ENCODE measurements around the gene PIP5K1B. TPM values are rescaled to one million over a fixed set of nuclear protein-coding genes. Genes with fewer than 3 reads are reported as not detected.

The PIP5K1B gene
- polyA plus RNA-seq, 1 donor (not counting 4 experiments of a cell fraction or from before 2014, with no cell fraction given): not detected

GRCh38 chr9:68942790-68943189, 237.8 kb downstream of the PIP5K1B start:
- TF ChIP-seq CTCF (optimal IDR thresholded peaks at IDR 0.05 in 1 of 3, IDR thresholded peaks at IDR 0.05 in 1 of 3, conservative IDR thresholded peaks at IDR 0.05 in 1 of 3; ENCODE audit: extremely low read depth in 1 of 3, insufficient read depth in 2 of 3, low read length in 3 of 3) (no peak), EZH2 (IDR thresholded peaks at IDR 0.05; ENCODE audit: low read length) (no peak)
- no peak overlapping the region for H2AFZ ChIP-seq (ENCODE audit: control insufficient read depth, low read length)
- H3K4me2 ChIP-seq (ENCODE audit: control insufficient read depth, extremely low read depth, insufficient read depth, low read depth, low read length): no peak overlapping the region
- no peak overlapping the region for H3K4me3 ChIP-seq (ENCODE audit: control insufficient read depth in 2 of 3, extremely low read depth in 1 of 3, insufficient read depth in 2 of 3, low read depth in 1 of 3, low read length in 3 of 3)
- H4K20me1 ChIP-seq (ENCODE audit: control insufficient read depth, extremely low read depth, insufficient read depth, low read length): no peaks in the 10 kb centered on the region
- H3K9me1 ChIP-seq (ENCODE audit: control insufficient read depth, extremely low read depth, insufficient read depth, low read length): no peaks in the 10 kb centered on the region
- H3K79me2 ChIP-seq (ENCODE audit: control insufficient read depth, insufficient read depth, low read length): no peaks in the 10 kb centered on the region
- FAIRE-seq (no peak), DNase-seq (ENCODE audit: low read depth, low spot score) (no peak)
- H3K36me3 ChIP-seq (ENCODE audit: control insufficient read depth in 2 of 2, extremely low read depth in 1 of 2, insufficient read depth in 2 of 2, low read length in 2 of 2): no peaks in the 10 kb centered on the region
- dilution Hi-C loops (cut with MboI; ENCODE audit: extremely low pct_ligation_motif_present, low sequenced_read_pairs): no loop called here
- no peaks in the 10 kb centered on the region for H3K27me3 ChIP-seq (ENCODE audit: control insufficient read depth, extremely low read depth, insufficient read depth, low read length)
- H3K4me1 ChIP-seq (ENCODE audit: control insufficient read depth, extremely low read depth, insufficient read depth, low read length): no peaks in the 10 kb centered on the region
- no peak overlapping the region for H3K27ac ChIP-seq (ENCODE audit: control insufficient read depth, insufficient read depth, low read length)
- no peak overlapping the region for H3K9ac ChIP-seq (ENCODE audit: control insufficient read depth, extremely low read depth, insufficient read depth, low read length)
- H3K9me3 ChIP-seq (ENCODE audit: control insufficient read depth, low read depth, low read length): no peaks in the 10 kb centered on the region

DNA sequence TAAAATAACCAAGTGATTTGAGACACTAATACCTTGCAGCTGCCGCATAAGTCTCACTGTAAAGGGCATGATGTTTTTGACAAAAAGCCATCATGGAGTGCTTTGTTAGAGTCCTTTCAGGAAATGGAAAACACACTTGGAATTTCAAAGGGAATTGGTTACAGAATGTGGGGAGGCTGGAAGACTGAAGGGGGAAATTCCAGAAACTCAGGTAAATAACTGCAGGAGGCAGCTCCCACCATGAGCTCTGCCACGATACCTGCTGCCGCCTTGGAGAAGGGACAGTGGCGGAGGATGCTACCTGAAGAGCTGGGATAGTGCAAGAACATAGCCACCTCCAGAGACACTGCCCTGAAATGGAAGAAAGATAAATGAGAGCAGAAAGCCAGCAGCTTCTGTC, 242.0 kb downstream of the PIP5K1B start:
- H3K9me3 ChIP-seq (ENCODE audit: control insufficient read depth, low read depth, low read length): no peaks in the 10 kb centered on the region
- no peak for FAIRE-seq
- no peak overlapping the region for H3K4me2 ChIP-seq (ENCODE audit: control insufficient read depth, extremely low read depth, insufficient read depth, low read depth, low read length)
- H3K9me1 ChIP-seq (ENCODE audit: control insufficient read depth, extremely low read depth, insufficient read depth, low read length): no peaks in the 10 kb centered on the region
- H3K9ac ChIP-seq (ENCODE audit: control insufficient read depth, extremely low read depth, insufficient read depth, low read length): no peak overlapping the region
- no peak overlapping the region for H2AFZ ChIP-seq (ENCODE audit: control insufficient read depth, low read length)
- no peak overlapping the region for H3K27ac ChIP-seq (ENCODE audit: control insufficient read depth, insufficient read depth, low read length)
- TF ChIP-seq EZH2 (IDR thresholded peaks at IDR 0.05; ENCODE audit: low read length) (no peak), CTCF (optimal IDR thresholded peaks at IDR 0.05 in 1 of 3, IDR thresholded peaks at IDR 0.05 in 1 of 3, conservative IDR thresholded peaks at IDR 0.05 in 1 of 3; ENCODE audit: extremely low read depth in 1 of 3, insufficient read depth in 2 of 3, low read length in 3 of 3) (no peak)
- DNase-seq (ENCODE audit: low read depth, low spot score): no peak
- H4K20me1 ChIP-seq (ENCODE audit: control insufficient read depth, extremely low read depth, insufficient read depth, low read length): no peaks in the 10 kb centered on the region
- H3K36me3 ChIP-seq (ENCODE audit: control insufficient read depth in 2 of 2, extremely low read depth in 1 of 2, insufficient read depth in 2 of 2, low read length in 2 of 2): no peaks in the 10 kb centered on the region
- no peaks in the 10 kb centered on the region for H3K27me3 ChIP-seq (ENCODE audit: control insufficient read depth, extremely low read depth, insufficient read depth, low read length)
- H3K4me3 ChIP-seq (ENCODE audit: control insufficient read depth in 2 of 3, extremely low read depth in 1 of 3, insufficient read depth in 2 of 3, low read depth in 1 of 3, low read length in 3 of 3): no peak overlapping the region
- peaks cover 6% of the 10 kb centered on the region for H3K4me1 ChIP-seq (ENCODE audit: control insufficient read depth, extremely low read depth, insufficient read depth, low read length)
- H3K79me2 ChIP-seq (ENCODE audit: control insufficient read depth, insufficient read depth, low read length): no peaks in the 10 kb centered on the region
- dilution Hi-C loops (cut with MboI; ENCODE audit: extremely low pct_ligation_motif_present, low sequenced_read_pairs): no loop called here
